D721Med (cell line): ENCODE results near the gene ITGA2.
"Not testable (repeated sequence)": the region's sequence is repeated elsewhere in the genome, so short reads cannot be mapped to it uniquely, and the experiment has no call there.

Source experiments
- DNase-seq: peaks from one replicate; pipeline ENCODE4 v3.0.0; 2011; ENCODE audit warnings: low spot score; ENCODE audit not compliant: insufficient read length
- FAIRE-seq: peaks from 2 replicates; lab custom pipeline; 2011; peaks lifted over from hg19 to GRCh38; lab: Jason Lieb, UNC
- TF ChIP-seq, protein P1 (sequence below): IDR thresholded peaks from 2 replicates; pipeline ENCODE4 v1.5.1; 2012; ENCODE audit warnings: mild to moderate bottlenecking, control low read depth; ENCODE audit not compliant: insufficient read depth; ENCODE audit errors: missing control alignments

The ITGA2 gene

DNA sequence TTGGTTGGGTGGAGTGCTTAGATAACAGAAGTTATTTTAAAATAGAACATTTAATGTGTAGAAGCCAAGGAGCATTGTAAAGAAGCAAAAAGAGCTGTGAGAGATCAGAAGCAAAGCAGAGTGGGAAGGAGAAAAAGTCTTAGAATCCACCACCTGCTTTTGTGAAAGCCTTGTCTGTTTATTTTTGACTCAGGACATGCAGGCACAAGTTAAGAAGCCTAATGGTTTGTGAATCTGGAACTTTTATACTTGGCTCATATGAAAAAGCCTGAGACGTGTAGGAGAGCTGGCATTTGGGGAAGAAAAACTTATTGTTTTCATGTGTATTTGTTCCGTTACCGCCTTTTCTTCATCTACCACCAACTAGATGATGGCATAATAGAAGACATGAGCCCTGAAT, 38.5 kb upstream of the ITGA2 start:
- DNase-seq (no peak), FAIRE-seq (no peak)
- TF ChIP-seq, protein P1, sequence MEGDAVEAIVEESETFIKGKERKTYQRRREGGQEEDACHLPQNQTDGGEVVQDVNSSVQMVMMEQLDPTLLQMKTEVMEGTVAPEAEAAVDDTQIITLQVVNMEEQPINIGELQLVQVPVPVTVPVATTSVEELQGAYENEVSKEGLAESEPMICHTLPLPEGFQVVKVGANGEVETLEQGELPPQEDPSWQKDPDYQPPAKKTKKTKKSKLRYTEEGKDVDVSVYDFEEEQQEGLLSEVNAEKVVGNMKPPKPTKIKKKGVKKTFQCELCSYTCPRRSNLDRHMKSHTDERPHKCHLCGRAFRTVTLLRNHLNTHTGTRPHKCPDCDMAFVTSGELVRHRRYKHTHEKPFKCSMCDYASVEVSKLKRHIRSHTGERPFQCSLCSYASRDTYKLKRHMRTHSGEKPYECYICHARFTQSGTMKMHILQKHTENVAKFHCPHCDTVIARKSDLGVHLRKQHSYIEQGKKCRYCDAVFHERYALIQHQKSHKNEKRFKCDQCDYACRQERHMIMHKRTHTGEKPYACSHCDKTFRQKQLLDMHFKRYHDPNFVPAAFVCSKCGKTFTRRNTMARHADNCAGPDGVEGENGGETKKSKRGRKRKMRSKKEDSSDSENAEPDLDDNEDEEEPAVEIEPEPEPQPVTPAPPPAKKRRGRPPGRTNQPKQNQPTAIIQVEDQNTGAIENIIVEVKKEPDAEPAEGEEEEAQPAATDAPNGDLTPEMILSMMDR, result no peak

DNA sequence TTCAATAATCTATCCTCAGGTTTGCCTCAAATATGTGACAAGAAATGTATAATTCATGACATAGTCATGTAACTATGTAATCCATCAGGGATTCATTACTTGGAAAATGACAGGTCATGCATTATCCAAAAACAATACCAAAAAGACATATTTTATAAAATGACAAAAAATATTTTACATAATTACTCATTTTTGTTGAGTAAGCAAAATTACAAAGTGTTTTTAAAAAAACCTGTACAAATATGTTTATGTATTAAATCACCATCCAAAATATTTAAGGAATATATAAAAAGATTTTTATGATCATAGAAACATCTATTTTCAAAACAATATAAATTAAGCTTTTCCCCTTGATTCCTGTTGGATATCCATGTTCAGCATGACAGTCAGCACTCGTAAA, 36.7 kb upstream of the ITGA2 start:
- DNase-seq, result no peak
- no peak for FAIRE-seq
- TF ChIP-seq, protein P1, result no peak

DNA sequence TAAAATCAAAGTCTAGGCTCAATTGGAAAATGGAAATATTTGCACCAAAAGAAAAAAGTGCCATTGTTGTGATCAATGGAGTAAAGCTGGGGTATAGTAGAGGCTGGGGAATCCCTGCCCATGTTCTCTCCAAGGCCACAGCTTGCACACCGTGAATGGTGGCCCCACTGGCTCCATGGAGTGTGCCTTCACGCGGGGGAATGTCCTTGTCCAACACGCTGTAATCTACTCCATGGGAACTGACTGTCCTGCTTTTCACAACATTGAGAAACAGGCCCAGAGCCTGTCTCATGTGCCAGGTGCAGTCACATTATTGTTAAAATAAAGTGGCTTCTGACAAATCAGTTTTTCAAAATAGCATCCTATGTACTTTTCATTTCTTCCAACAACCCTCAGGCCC, 33.1 kb upstream of the ITGA2 start:
- FAIRE-seq, result no peak
- DNase-seq, result no peak
- TF ChIP-seq, protein P1, result no peak

DNA sequence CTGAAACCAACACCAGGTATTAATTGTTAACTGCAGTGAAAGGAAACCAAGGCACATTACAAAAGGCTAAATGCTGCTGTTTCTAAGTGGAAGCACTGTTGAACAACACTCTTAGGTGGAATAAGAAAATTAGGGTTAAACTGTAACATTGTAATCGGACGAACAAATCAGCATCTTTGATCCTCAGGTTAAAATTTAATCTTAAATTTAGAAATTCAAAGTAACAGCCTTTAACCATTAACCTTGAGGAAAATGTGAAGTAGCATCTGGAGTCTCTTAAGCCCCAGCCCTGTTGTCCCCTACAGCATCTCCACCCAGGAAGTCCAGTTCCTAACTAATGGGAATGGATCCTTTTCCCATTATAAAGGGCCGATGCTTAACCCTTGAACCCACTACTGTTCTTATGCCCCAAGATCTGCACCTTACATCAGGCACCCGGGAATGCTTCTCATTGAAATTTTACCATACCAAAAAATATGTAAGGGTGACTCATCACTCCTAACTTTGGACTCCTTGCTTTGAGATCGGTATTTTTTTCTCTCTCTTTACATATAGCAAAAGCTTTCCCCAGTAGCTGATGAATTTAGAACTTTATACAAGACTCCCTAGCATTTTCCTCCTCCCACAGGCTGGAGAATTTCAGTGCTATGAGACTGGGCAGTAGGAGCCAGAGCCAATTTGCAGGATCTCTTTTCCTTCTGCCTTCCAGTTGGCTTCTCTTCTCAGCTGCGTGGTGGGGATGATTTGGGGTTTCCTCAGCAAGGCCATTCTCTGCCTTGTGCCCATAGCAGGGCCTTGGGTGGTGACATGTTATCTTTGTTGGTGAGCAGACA, 32.0 kb upstream of the ITGA2 start:
- no peak for FAIRE-seq
- TF ChIP-seq, protein P1, result no peak
- no peak for DNase-seq

DNA sequence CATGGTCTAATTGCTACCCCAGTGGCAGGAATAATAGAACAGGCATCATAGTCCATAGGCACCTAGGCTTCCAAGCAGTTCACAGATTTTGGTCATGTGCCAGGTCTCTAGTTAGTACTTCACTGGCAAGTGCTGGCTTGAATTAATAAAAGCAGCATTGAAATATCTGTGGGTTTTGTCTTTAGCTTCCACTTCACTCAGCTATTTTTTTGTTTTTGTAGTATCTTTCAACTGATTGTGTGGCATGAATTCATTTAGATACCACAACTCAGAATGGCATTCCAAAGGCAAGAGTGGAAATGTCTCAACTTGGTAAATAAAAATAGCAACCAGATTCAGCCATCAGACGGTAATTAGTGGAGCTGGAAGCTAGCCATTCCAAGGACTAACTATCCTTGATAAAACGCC, 27.9 kb upstream of the ITGA2 start:
- no peak for FAIRE-seq
- no peak for DNase-seq
- TF ChIP-seq, protein P1, result no peak

DNA sequence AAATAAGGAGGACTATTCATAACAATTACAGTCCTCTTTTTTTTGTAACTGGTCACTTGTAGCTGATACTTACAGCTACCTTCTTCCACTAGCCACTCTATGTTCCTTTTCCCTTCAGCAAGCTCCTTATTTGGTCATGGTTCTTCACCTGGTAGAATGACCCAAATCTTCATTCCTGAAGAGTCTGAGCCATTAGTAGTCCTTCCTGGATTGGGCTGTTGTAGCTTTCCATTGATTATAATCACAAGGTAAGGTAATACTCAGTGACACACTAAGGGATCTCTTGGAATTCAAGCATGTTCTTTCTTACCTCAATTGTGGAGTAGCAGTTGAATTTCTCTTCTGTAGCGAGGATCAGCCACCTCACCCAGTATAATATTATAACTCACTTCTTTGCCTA, 25.5 kb upstream of the ITGA2 start:
- TF ChIP-seq, protein P1, result no peak
- no peak for FAIRE-seq
- DNase-seq, result no peak

DNA sequence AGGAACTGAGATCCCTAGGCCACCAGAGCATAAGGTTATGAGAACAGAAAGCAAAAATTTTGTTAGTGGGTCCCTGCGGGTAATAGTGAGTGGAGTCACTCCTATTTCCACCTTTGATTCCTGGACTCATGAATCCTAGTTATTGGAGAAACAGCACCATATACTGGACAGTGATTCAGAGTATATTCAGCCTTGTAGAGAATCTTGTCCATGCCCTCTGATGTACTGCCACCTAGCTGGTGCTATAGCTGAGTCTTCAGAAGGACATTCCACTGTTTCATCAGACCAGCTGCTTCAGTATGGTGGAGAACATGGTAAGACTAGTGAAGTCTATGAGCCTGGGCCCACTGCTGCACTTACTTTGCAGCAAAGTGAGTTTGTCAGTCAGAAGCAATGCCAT, 25.0 kb upstream of the ITGA2 start:
- no peak for FAIRE-seq
- TF ChIP-seq, protein P1, result no peak
- no peak for DNase-seq

DNA sequence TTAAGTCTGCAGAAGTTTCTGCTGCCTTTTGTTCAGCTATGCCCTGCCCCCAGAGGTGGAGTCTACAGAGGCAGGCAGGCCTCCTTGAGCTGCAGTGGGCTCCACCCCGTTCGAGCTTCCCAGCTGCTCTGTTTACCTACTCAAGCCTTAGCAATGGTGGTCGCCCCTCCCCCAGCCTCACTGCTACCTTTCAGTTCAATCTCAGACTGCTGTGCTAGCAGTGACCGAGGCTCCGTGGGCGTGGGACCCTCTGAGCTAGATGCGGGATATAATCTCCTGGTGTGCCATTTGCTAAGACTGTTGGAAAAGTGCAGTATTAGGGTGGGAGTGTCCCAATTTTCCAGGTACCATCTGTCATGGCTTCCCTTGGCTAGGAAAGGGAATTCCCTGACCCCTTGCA, 13.0 kb upstream of the ITGA2 start:
- not testable (repeated sequence) for DNase-seq, FAIRE-seq
